Activated CD8-positive, alpha-beta T cell treated with anti-CD3 and anti-CD28 coated beads, Interleukin-2, amount 10 ng/mL, durations not matched to agents 7 days and 5 days (primary cell): ENCODE data around the gene LDB2. TPM values are rescaled to one million over a fixed set of nuclear protein-coding genes. Genes with fewer than 3 reads are reported as not detected.

Source experiments
- ATAC-seq: fragments of 150-1000 bp; cut with Tn5 transposase; one replicate; pipeline ENCODE4 v1.10.0; 2021; ENCODE audit warnings: moderate library complexity
- CTCF ChIA-PET: fragments of 350-600 bp; sonication (Branson Sonifier 250); formaldehyde crosslinking; loops from one replicate; lab custom pipeline; 2021; ENCODE audit warnings: antibody characterized with exemption; lab: Charles Lee
- POLR2A ChIA-PET: fragments of 350-600 bp; sonication (Branson Sonifier 250); formaldehyde crosslinking; loops from one replicate; lab custom pipeline; 2021; ENCODE audit warnings: antibody characterized with exemption; lab: Charles Lee
- DNase-seq: peaks from one replicate; pipeline ENCODE4 v3.0.0-alpha.2; 2020
- H3K27ac Mint-ChIP-seq: one replicate; pipeline ENCODE4 v1.8.0; 2021; ENCODE audit warnings: mild to moderate bottlenecking, mixed read lengths
- H3K27me3 Mint-ChIP-seq: one replicate; pipeline ENCODE4 v1.8.0; 2021; ENCODE audit warnings: low read depth, mixed read lengths
- H3K36me3 Mint-ChIP-seq: one replicate; pipeline ENCODE4 v1.8.0; 2021; ENCODE audit warnings: low read depth, mixed read lengths
- H3K4me1 Mint-ChIP-seq: one replicate; pipeline ENCODE4 v1.8.0; 2021; ENCODE audit warnings: low read depth, mixed read lengths
- H3K4me3 Mint-ChIP-seq: one replicate; pipeline ENCODE4 v1.8.0; 2021; ENCODE audit warnings: mild to moderate bottlenecking, mixed read lengths
- H3K9me3 Mint-ChIP-seq: one replicate; pipeline ENCODE4 v1.8.0; 2022; ENCODE audit warnings: mixed read lengths; ENCODE audit not compliant: insufficient read depth
- total RNA-seq, 2 experiments: library from RNA; stranded (reverse); gene quantifications; one replicate each; pipeline ENCODE4 v1.2.3, GENCODE V29; 2021

The LDB2 gene
- total RNA-seq, 2 experiments from 2014 or later: not detected

GRCh38 chr4:16588651-16589050, 309.8 kb downstream of the LDB2 start:
- H3K36me3 Mint-ChIP-seq: no peaks in the 10 kb centered on the region
- DNase-seq: no peak

GRCh38 chr4:16588149-16588548, 310.3 kb downstream of the LDB2 start:
- H3K4me1 Mint-ChIP-seq: no peaks in the 10 kb centered on the region
- H3K27me3 Mint-ChIP-seq: no peaks in the 10 kb centered on the region
- no peak overlapping the region for H3K27ac Mint-ChIP-seq
- H3K4me3 Mint-ChIP-seq: no peak overlapping the region
- ChIA-PET CTCF (no interaction called here), POLR2A (interaction anchor here (0.6 kb wide), 1 partner anchor 23 kb away, joined by 4 read pairs; no protein-coding TSS in a partner anchor)
- ATAC-seq (no peak), DNase-seq (no peak)
- no peaks in the 10 kb centered on the region for H3K9me3 Mint-ChIP-seq
- no peaks in the 10 kb centered on the region for H3K36me3 Mint-ChIP-seq

More at GRCh38 chr4:16588651-16589050, 309.8 kb downstream of the LDB2 start:
- no peak for ATAC-seq
- H3K4me3 Mint-ChIP-seq: no peak overlapping the region
- ChIA-PET POLR2A (no interaction called here), CTCF (no interaction called here)
- no peaks in the 10 kb centered on the region for H3K4me1 Mint-ChIP-seq
- H3K27me3 Mint-ChIP-seq: no peaks in the 10 kb centered on the region
- H3K27ac Mint-ChIP-seq: no peak overlapping the region
- H3K9me3 Mint-ChIP-seq: no peaks in the 10 kb centered on the region

DNA sequence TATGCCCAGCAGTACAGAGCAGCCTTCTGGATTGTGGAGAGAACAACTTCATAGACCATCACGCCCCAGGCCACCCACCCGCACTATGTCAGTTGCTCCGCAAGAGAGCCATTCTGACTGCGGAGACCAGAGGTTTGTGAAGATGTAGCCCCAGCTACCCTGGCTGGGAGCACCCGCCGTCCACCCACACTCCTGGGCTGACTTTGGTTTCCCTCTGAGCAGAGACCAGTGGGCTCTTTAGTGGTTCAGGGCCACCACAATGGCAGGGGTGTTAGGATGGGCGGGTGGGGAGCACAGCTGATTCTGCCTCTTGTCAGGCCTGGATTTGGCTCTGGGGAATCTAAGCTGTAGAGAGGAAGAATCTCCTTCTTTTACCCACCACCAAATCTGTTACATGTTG, 313.4 kb downstream of the LDB2 start:
- CTCF ChIA-PET: no interaction called here
- H3K4me3 Mint-ChIP-seq: no peak overlapping the region
- H3K9me3 Mint-ChIP-seq: no peaks in the 10 kb centered on the region
- no peaks in the 10 kb centered on the region for H3K36me3 Mint-ChIP-seq
- no peaks in the 10 kb centered on the region for H3K27me3 Mint-ChIP-seq
- H3K27ac Mint-ChIP-seq: no peak overlapping the region
- DNase-seq: no peak
- H3K4me1 Mint-ChIP-seq: no peaks in the 10 kb centered on the region
- POLR2A ChIA-PET: no interaction called here
- ATAC-seq: no peak

DNA sequence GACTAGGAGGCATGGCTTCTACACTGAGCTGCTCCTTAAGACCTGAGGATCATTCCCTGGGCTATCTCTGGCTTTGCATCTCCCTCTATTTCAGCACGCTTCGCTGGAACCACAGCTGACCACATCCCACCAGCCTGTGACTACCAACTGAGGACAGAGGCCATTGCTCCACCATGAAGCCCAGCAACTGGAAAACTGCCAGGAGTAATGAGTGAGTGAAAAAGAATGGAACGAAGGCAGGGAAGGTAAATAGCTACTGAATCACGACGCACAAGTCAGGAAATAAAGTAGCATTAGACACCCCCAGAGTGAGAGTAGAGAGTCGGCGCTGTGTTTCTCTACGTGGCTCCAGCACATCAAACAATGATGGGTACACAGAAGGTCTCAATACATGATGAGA, 314.7 kb downstream of the LDB2 start:
- H3K4me1 Mint-ChIP-seq: no peaks in the 10 kb centered on the region
- H3K4me3 Mint-ChIP-seq: no peak overlapping the region
- no peak overlapping the region for H3K27ac Mint-ChIP-seq
- DNase-seq: no peak
- no peak for ATAC-seq
- ChIA-PET POLR2A (no interaction called here), CTCF (no interaction called here)
- no peaks in the 10 kb centered on the region for H3K36me3 Mint-ChIP-seq
- no peaks in the 10 kb centered on the region for H3K27me3 Mint-ChIP-seq
- no peaks in the 10 kb centered on the region for H3K9me3 Mint-ChIP-seq

DNA sequence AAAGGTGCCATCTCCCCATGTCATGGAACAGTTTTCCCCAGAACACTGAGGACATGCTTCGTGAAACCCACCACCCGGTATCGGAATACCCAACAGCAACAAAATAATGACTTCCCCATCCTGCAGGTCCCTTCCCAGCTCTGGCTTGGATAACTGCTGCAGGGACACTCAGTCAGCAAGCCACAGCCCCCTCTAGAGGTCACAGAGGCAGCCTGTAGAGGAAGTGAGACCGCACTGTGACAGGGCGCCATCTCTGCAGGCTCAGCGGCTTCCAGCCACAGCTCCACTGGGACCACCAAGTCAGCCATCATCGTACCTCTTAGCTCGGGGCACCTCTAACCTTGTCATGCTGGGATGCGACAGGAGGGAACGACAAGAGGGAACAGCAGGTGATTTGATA, 315.9 kb downstream of the LDB2 start:
- ATAC-seq: no peak
- no peaks in the 10 kb centered on the region for H3K4me1 Mint-ChIP-seq
- CTCF ChIA-PET: no interaction called here
- no peaks in the 10 kb centered on the region for H3K9me3 Mint-ChIP-seq
- H3K27ac Mint-ChIP-seq: no peak overlapping the region
- no peak for DNase-seq
- no peak overlapping the region for H3K4me3 Mint-ChIP-seq
- POLR2A ChIA-PET: no interaction called here
- no peaks in the 10 kb centered on the region for H3K27me3 Mint-ChIP-seq
- no peaks in the 10 kb centered on the region for H3K36me3 Mint-ChIP-seq

DNA sequence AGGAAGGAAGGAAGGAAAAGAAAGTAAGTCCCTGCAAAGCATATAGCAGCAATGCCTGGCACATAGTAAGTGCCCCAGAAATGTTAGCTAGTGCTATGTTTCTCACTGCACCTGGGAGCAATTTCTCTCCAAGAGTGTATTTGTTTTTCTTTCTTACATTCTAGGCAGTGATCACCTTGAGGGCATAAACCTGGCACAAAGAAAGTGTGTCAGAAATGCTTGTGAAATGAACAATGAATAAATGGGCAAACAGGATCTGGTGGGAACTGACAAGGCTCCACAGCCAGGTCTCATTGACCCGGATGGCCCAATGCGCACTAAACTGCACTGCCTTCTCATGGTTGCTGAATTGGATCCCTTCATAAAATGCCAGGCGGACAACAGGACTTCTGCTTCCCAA, 316.4 kb downstream of the LDB2 start:
- no peak overlapping the region for H3K27ac Mint-ChIP-seq
- DNase-seq: no peak
- no peaks in the 10 kb centered on the region for H3K9me3 Mint-ChIP-seq
- ATAC-seq: no peak
- no peaks in the 10 kb centered on the region for H3K4me1 Mint-ChIP-seq
- no peak overlapping the region for H3K4me3 Mint-ChIP-seq
- ChIA-PET CTCF (no interaction called here), POLR2A (no interaction called here)
- H3K36me3 Mint-ChIP-seq: no peaks in the 10 kb centered on the region
- no peaks in the 10 kb centered on the region for H3K27me3 Mint-ChIP-seq

DNA sequence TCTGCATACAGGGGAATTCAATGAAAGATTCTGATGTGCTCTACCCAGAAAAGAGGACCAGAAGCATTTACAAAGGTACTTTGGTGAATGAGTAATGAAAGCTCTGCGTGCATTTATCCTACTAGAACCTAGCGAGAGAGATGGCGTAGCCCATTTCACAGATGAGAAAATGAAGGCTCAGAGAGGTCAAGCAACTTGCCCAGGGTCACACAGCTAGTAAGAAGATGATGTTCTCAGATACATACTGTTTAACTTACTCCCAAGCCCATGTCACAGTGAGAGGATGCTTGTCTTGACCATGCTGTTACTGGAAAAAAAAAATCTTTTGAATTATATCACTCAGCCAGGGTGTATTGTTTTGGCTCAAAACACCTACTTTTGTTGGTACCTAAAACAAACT, 317.3 kb downstream of the LDB2 start:
- ChIA-PET POLR2A (no interaction called here), CTCF (no interaction called here)
- no peak overlapping the region for H3K27ac Mint-ChIP-seq
- H3K9me3 Mint-ChIP-seq: no peaks in the 10 kb centered on the region
- no peak overlapping the region for H3K4me3 Mint-ChIP-seq
- no peaks in the 10 kb centered on the region for H3K4me1 Mint-ChIP-seq
- no peaks in the 10 kb centered on the region for H3K36me3 Mint-ChIP-seq
- ATAC-seq: no peak
- DNase-seq: no peak
- H3K27me3 Mint-ChIP-seq: no peaks in the 10 kb centered on the region

- ATAC-seq (no peak), DNase-seq (no peak)
- H3K4me1 Mint-ChIP-seq: no peaks in the 10 kb centered on the region
- H3K9me3 Mint-ChIP-seq: no peaks in the 10 kb centered on the region
- no peaks in the 10 kb centered on the region for H3K27me3 Mint-ChIP-seq
- POLR2A ChIA-PET: no interaction called here
- no peak overlapping the region for H3K27ac Mint-ChIP-seq
- no peak overlapping the region for H3K4me3 Mint-ChIP-seq
- H3K36me3 Mint-ChIP-seq: no peaks in the 10 kb centered on the region
- CTCF ChIA-PET: no interaction called here
Measured at GRCh38 chr4:16580514-16580913, 317.9 kb downstream of the LDB2 start.

DNA sequence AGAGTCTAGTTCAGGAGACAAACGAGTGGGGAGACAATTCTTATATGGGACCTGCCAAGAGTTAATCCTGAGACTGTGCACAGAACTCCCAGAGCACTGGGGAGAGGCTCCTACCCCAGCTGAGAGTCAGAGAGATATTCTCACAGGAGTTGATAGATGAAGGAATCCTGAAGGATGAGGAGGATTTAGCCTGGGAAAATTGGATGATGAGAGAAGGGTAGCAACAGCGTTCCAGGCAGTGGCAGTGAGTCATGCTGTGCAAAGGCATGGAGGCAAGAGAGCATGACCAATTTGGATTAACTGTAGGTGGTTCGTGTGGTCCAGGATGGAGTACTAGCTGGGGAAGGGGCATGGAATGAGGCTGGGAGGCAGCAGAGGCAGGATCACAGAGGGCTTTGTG, 318.6 kb downstream of the LDB2 start:
- ATAC-seq (no peak), DNase-seq (no peak)
- no peaks in the 10 kb centered on the region for H3K9me3 Mint-ChIP-seq
- ChIA-PET CTCF (no interaction called here), POLR2A (no interaction called here)
- H3K36me3 Mint-ChIP-seq: no peaks in the 10 kb centered on the region
- no peaks in the 10 kb centered on the region for H3K27me3 Mint-ChIP-seq
- no peaks in the 10 kb centered on the region for H3K4me1 Mint-ChIP-seq
- H3K4me3 Mint-ChIP-seq: no peak overlapping the region
- no peak overlapping the region for H3K27ac Mint-ChIP-seq

DNA sequence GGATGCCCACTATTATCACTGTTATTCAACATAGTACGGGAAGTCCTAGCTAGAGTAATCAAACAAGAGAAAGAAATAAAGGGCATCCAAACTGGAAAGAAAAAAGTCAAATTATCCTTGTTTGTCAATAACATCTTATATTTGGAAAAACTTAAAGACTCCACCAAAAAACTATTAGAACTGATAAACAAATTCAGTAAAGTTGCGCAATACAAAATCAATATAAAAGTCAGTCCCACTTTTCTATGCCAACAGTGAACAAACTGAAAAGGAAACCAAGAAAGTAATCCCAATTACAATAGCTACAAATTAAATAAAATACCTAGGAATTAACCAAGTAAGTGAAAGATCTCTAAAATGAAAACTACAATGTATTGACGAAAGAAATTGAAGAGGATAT, 321.3 kb downstream of the LDB2 start:
- H3K36me3 Mint-ChIP-seq: no peaks in the 10 kb centered on the region
- no peaks in the 10 kb centered on the region for H3K27me3 Mint-ChIP-seq
- DNase-seq (no peak), ATAC-seq (no peak)
- no peak overlapping the region for H3K27ac Mint-ChIP-seq
- no peaks in the 10 kb centered on the region for H3K9me3 Mint-ChIP-seq
- H3K4me3 Mint-ChIP-seq: no peak overlapping the region
- CTCF ChIA-PET: no interaction called here
- POLR2A ChIA-PET: no interaction called here
- H3K4me1 Mint-ChIP-seq: no peaks in the 10 kb centered on the region

DNA sequence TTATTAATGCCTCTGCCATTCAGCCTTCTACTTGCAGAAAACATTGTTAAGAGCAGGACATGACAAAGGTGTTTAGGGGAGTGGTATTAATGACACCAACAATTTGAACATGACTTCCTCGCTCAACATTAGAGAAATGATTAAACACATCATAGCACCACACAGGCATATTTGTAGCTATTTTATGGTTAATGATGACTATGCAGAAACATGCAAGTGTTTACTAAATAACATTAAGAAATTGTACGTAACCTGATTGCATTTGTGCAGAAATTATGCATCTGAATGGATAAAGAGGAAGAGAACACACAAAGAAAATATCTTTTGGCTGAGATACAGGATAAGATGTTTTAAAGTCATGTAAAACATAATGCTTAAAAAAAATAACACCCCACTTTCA, 323.5 kb downstream of the LDB2 start:
- Mint-ChIP-seq H3K36me3 (no peaks in the 10 kb centered on the region), H3K27me3 (no peaks in the 10 kb centered on the region), H3K4me3 (no peak overlapping the region), H3K4me1 (no peaks in the 10 kb centered on the region), H3K27ac (no peak overlapping the region), H3K9me3 (no peaks in the 10 kb centered on the region)
- no peak for DNase-seq
- no peak for ATAC-seq
- CTCF ChIA-PET: no interaction called here
- POLR2A ChIA-PET: no interaction called here

DNA sequence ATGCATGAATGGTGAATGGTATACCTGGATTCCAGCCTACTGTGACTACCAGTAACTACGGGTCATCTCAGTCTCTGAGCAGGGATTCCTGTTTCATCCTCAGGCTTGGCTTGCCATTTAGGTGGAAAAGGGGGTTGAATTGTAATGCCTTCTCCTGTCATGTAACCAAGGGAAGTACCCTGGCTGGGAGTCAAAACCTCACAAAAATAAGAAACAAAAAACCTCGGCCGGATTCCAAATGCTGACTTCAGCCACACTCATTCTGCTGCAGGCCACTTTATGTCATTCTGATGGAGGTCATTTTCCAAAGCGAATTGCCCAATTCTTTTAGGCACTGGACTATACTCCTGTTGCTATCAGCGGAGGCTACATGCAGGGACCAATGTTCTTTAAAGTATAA, 324.7 kb downstream of the LDB2 start:
- ChIA-PET CTCF (no interaction called here), POLR2A (no interaction called here)
- DNase-seq (no peak), ATAC-seq (no peak)
- Mint-ChIP-seq H3K9me3 (no peaks in the 10 kb centered on the region), H3K36me3 (no peaks in the 10 kb centered on the region), H3K4me3 (no peak overlapping the region), H3K27ac (no peak overlapping the region), H3K27me3 (no peaks in the 10 kb centered on the region), H3K4me1 (no peaks in the 10 kb centered on the region)

DNA sequence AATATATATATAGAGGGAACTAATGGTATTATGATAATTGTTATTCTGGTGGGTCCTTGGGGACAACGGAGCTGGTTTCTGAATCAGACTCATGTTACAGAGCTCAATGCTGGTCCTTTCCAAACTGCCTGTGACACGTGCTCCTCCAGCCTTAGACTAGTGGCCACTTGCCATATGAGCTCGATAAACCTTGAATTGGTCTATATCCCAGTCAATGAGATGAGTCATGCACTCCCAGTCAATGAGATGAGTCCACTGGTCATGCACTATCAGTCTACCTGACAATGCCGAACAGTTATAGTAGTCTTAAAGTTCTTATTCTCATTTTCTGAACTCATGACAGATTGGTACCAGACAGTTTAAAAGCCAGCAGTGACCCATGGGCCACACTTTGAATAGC, 325.2 kb downstream of the LDB2 start:
- Mint-ChIP-seq H3K27ac (no peak overlapping the region), H3K4me3 (no peak overlapping the region), H3K27me3 (no peaks in the 10 kb centered on the region), H3K9me3 (no peaks in the 10 kb centered on the region), H3K4me1 (no peaks in the 10 kb centered on the region), H3K36me3 (no peaks in the 10 kb centered on the region)
- ATAC-seq (no peak), DNase-seq (no peak)
- ChIA-PET CTCF (no interaction called here), POLR2A (no interaction called here)
